B cell (primary cell): ENCODE data around the gene RMND5A. TPM values are rescaled to one million over a fixed set of nuclear protein-coding genes. Genes with fewer than 3 reads are reported as not detected.

Source experiments
- ATAC-seq: fragments of 200-7000 bp; cut with Tn5 transposase; one replicate; pipeline ENCODE4 v1.10.0; 2021; ENCODE audit warnings: low read depth, mild to moderate bottlenecking, moderate number of reproducible peaks, moderate library complexity
- CTCF ChIA-PET: fragments of 350-600 bp; sonication (Branson Sonifier 250); formaldehyde crosslinking; loops from one replicate; lab custom pipeline; 2021; ENCODE audit warnings: antibody characterized with exemption, inconsistent platforms; lab: Charles Lee
- POLR2A ChIA-PET: fragments of 350-600 bp; sonication (Branson Sonifier 250); formaldehyde crosslinking; loops from one replicate; lab custom pipeline; 2021; ENCODE audit warnings: antibody characterized with exemption; lab: Charles Lee
- DNase-seq: peaks from one replicate; pipeline ENCODE4 v3.0.0; 2013
- H2AFZ ChIP-seq: 2 replicates; pipeline ENCODE4 v1.6.1; 2012; ENCODE audit warnings: mild to moderate bottlenecking, low read depth, low read length; ENCODE audit not compliant: insufficient read depth, poor library complexity, severe bottlenecking
- H3K27ac ChIP-seq, 2 donors: 1 replicate in 1 of 2; 2 replicates in 1 of 2; pipeline ENCODE4 v1.5.1; 2012 to 2013; ENCODE audit warnings: low read length in 2 of 2, mild to moderate bottlenecking in 2 of 2, moderate library complexity in 1 of 2
- H3K27me3 ChIP-seq, 4 experiments: fragments of 200-600 bp in 1 of 4; sonication (generic) in 1 of 4; replicated peaks in 1 of 4; 1 replicate in 2 of 4; 2 replicates in 2 of 4; pipeline versions ENCODE4 v1.6.1 to v1.7.0; 2013 to 2016; ENCODE audit warnings: low read length in 3 of 4, mild to moderate bottlenecking in 2 of 4, mixed read lengths in 1 of 4, moderate library complexity in 1 of 4; ENCODE audit not compliant: insufficient read depth in 4 of 4, control insufficient read depth in 3 of 4; ENCODE audit errors: control extremely low read depth in 1 of 4
- H3K36me3 ChIP-seq, 2 experiments: replicated peaks in 1 of 2; 1 replicate in 1 of 2; 2 replicates in 1 of 2; pipeline versions ENCODE4 v1.6.1 to v1.7.1; 2013; ENCODE audit warnings: low read length in 1 of 2; ENCODE audit not compliant: insufficient read depth in 2 of 2, control insufficient read depth in 1 of 2; ENCODE audit errors: control extremely low read depth in 1 of 2, extremely low read depth in 1 of 2
- H3K4me1 ChIP-seq, 2 donors: fragments of 200-600 bp in 1 of 2; sonication (generic) in 1 of 2; 1 replicate in 1 of 2; 2 replicates in 1 of 2; pipeline versions ENCODE4 v1.5.1 to v1.6.1; 2013 to 2017; ENCODE audit warnings: low read length in 2 of 2; ENCODE audit not compliant: control insufficient read depth in 2 of 2, insufficient read depth in 2 of 2
- H3K4me2 ChIP-seq: replicated peaks from 2 replicates; pipeline ENCODE3; 2012; ENCODE audit warnings: mild to moderate bottlenecking, low read depth, low read length; ENCODE audit not compliant: poor library complexity, severe bottlenecking
- H3K4me3 ChIP-seq, 5 experiments: fragments of 200-600 bp in 1 of 5; sonication (generic) in 1 of 5; 1 replicate in 3 of 5; 2 replicates in 2 of 5; pipeline versions ENCODE4 v1.5.1 to v1.7.0; 2011 to 2016; ENCODE audit warnings: low read length in 4 of 5, mild to moderate bottlenecking in 4 of 5, low read depth in 2 of 5, control low read depth in 1 of 5, moderate library complexity in 1 of 5; ENCODE audit not compliant: insufficient read depth in 1 of 5; ENCODE audit errors: control extremely low read depth in 1 of 5, extremely low read depth in 1 of 5
- H3K79me2 ChIP-seq: fragments of 200-600 bp; sonication (generic); one replicate; pipeline ENCODE4 v1.6.0; 2016; ENCODE audit warnings: low read length; ENCODE audit not compliant: control insufficient read depth, insufficient read depth
- H3K9ac ChIP-seq: fragments of 200-600 bp; sonication (generic); 2 replicates; pipeline ENCODE4 v1.6.1; 2017; ENCODE audit warnings: mild to moderate bottlenecking, low read length, moderate library complexity
- H3K9me3 ChIP-seq, 3 donors: one replicate each; pipeline versions ENCODE4 v1.6.1 to v1.7.1; 2013; ENCODE audit warnings: low read length in 2 of 3; ENCODE audit not compliant: control insufficient read depth in 2 of 3, insufficient read depth in 1 of 3; ENCODE audit errors: control extremely low read depth in 1 of 3
- H4K20me1 ChIP-seq: 2 replicates; pipeline ENCODE4 v1.6.0; 2012; ENCODE audit warnings: mild to moderate bottlenecking, low read length; ENCODE audit not compliant: insufficient read depth, control insufficient read depth, poor library complexity, severe bottlenecking
- H3K27ac Mint-ChIP-seq: one replicate; pipeline ENCODE4 v1.8.0; 2021; ENCODE audit warnings: mixed read lengths
- H3K27me3 Mint-ChIP-seq: one replicate; pipeline ENCODE4 v1.8.0; 2021; ENCODE audit warnings: mixed read lengths
- H3K4me1 Mint-ChIP-seq: one replicate; pipeline ENCODE4 v1.8.0; 2021; ENCODE audit warnings: mixed read lengths
- H3K4me3 Mint-ChIP-seq: one replicate; pipeline ENCODE4 v1.8.0; 2021; ENCODE audit warnings: mixed read lengths
- H3K9me3 Mint-ChIP-seq: one replicate; pipeline ENCODE4 v1.8.0; 2022; ENCODE audit warnings: mixed read lengths; ENCODE audit not compliant: insufficient read depth
- EZH2 ChIP-seq: IDR thresholded peaks from 2 replicates; pipeline ENCODE4 v1.6.1; 2012; ENCODE audit warnings: borderline replicate concordance, low read depth, mild to moderate bottlenecking, moderate library complexity, low read length; ENCODE audit not compliant: insufficient read depth, poor library complexity, severe bottlenecking
- WGBS: methylation state at CpG from one replicate; pipeline ENCODE4 v1.1.5; 2013; ENCODE audit warnings: missing lambda C conversion rate; ENCODE audit not compliant: insufficient coverage; 5-methylcytosine and 5-hydroxymethylcytosine counted together
- intact Hi-C: fragments of 100-400 bp; cut with micrococcal nuclease; formaldehyde crosslinking; loops from one replicate; pipeline ENCODE4 v1.10.0; 2022
- polyA plus RNA-seq: library from polyadenylated mRNA; depleted of rRNA; stranded (reverse); fragments of >200 nt; gene quantifications from 2 replicates; pipeline ENCODE4 v1.2.3, GENCODE V29; 2012
- total RNA-seq, 2 donors: library from RNA; stranded (reverse); fragments of 120-200 nt in 1 of 2; gene quantifications; 1 replicate in 1 of 2; 2 replicates in 1 of 2; pipeline versions ENCODE4 v1.2.3 to v1.2.4, GENCODE V29; 2013 to 2022
- TF ChIP-seq, protein P1 (sequence below): fragments of 200-600 bp; IDR thresholded peaks from one replicate; pipeline ENCODE4 v1.8.0; 2022; ENCODE audit warnings: antibody characterized with exemption, mild to moderate bottlenecking

RMND5A gene
- total and polyA plus RNA-seq, 2 donors (not counting 1 experiment from before 2014, with no cell fraction given) = 13.0 to 33.7 TPM

GRCh38 chr2:86774862-86775261 is 54.8 kb downstream of the RMND5A start:
- DNase-seq (no peak), ATAC-seq (no peak)
- Mint-ChIP-seq H3K27ac (no peak overlapping the region), H3K4me3 (no peak overlapping the region), H3K4me1 (no peaks in the 10 kb centered on the region), H3K27me3 (no peaks in the 10 kb centered on the region), H3K9me3 (no peaks in the 10 kb centered on the region)
- TF ChIP-seq, protein P1, sequence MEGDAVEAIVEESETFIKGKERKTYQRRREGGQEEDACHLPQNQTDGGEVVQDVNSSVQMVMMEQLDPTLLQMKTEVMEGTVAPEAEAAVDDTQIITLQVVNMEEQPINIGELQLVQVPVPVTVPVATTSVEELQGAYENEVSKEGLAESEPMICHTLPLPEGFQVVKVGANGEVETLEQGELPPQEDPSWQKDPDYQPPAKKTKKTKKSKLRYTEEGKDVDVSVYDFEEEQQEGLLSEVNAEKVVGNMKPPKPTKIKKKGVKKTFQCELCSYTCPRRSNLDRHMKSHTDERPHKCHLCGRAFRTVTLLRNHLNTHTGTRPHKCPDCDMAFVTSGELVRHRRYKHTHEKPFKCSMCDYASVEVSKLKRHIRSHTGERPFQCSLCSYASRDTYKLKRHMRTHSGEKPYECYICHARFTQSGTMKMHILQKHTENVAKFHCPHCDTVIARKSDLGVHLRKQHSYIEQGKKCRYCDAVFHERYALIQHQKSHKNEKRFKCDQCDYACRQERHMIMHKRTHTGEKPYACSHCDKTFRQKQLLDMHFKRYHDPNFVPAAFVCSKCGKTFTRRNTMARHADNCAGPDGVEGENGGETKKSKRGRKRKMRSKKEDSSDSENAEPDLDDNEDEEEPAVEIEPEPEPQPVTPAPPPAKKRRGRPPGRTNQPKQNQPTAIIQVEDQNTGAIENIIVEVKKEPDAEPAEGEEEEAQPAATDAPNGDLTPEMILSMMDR = no peak
- no peak for TF ChIP-seq EZH2
- Histone ChIP-seq H3K4me1 (no peaks in the 10 kb centered on the region), H3K9ac (no peak overlapping the region), H3K4me3 (no peak overlapping the region), H3K9me3 (no peaks in the 10 kb centered on the region), H2AFZ (no peak overlapping the region), H3K4me2 (no peak overlapping the region), H3K27me3 (no peaks in the 10 kb centered on the region), H4K20me1 (peaks cover 3% of the 10 kb centered on the region), H3K36me3 (peaks cover 20 to 64% of the 10 kb centered on the region in 2 experiments), H3K27ac (no peak overlapping the region), H3K79me2 (no peaks in the 10 kb centered on the region)
- ChIA-PET POLR2A (no interaction called here), CTCF (interaction anchor here (0.6 kb wide), 1 partner anchor 10 kb away, joined by 3 read pairs; no protein-coding TSS in a partner anchor)
- 86% methylated on average over 5 of the region's 5 CpGs for WGBS
- intact Hi-C loops = no loop called here

GRCh38 chr2:86775338-86775737 is 55.2 kb downstream of the RMND5A start:
- ChIA-PET POLR2A (no interaction called here), CTCF (interaction anchor here (0.6 kb wide), 1 partner anchor 10 kb away, joined by 3 read pairs; no protein-coding TSS in a partner anchor)
- H3K9ac ChIP-seq = no peak overlapping the region
- Mint-ChIP-seq H3K27me3 (no peaks in the 10 kb centered on the region), H3K27ac (no peak overlapping the region), H3K4me1 (no peaks in the 10 kb centered on the region), H3K9me3 (no peaks in the 10 kb centered on the region), H3K4me3 (no peak overlapping the region)
- intact Hi-C loops = no loop called here
- peaks cover 20 to 60% of the 10 kb centered on the region in 2 experiments for H3K36me3 ChIP-seq
- no peaks in the 10 kb centered on the region for H3K79me2 ChIP-seq
- no peaks in the 10 kb centered on the region for H4K20me1 ChIP-seq
- no peak overlapping the region for H2AFZ ChIP-seq
- H3K4me2 ChIP-seq = no peak overlapping the region
- H3K27ac ChIP-seq = no peak overlapping the region
- ATAC-seq (no peak), DNase-seq (no peak)
- WGBS = 90% methylated on average over 2 of the region's 4 CpGs
- no peaks in the 10 kb centered on the region for H3K27me3 ChIP-seq
- TF ChIP-seq EZH2 = no peak
- TF ChIP-seq, protein P1 = no peak
- H3K4me1 ChIP-seq = no peaks in the 10 kb centered on the region
- no peak overlapping the region for H3K4me3 ChIP-seq
- H3K9me3 ChIP-seq = no peaks in the 10 kb centered on the region
